Measurements from ENCODE around the gene FNDC11. TPM values are rescaled to one million over a fixed set of nuclear protein-coding genes. Genes with fewer than 3 reads are reported as not detected.

The FNDC11 gene
- total and polyA plus RNA-seq, 2 of the 13 experiments (the other 11 are each of a cell fraction or from before 2014, with no cell fraction given): 0.07 TPM; not detected in 1

- TF ChIP-seq PATZ1 (CRISPR knock-in tag; IDR thresholded peaks at IDR 0.05): 0 out of 2 replicates have a peak, but pooled peaks have one; percentile 52
- TF ChIP-seq KDM2A (CRISPR knock-in tag; IDR thresholded peaks at IDR 0.05; ENCODE audit: borderline replicate concordance, low read depth): no peak; the same call in 1 of the 2 replicates
- TF ChIP-seq HOXA3 (CRISPR knock-in tag; IDR thresholded peaks at IDR 0.05): 0 out of 2 replicates have a peak, but pooled peaks have one; percentile 10
Observed at GRCh38 chr20:63553251-63553932, 567 bp upstream of the FNDC11 start (continued).

- in situ Hi-C loops (cut with HindIII; ENCODE audit: extremely low pct_ligation_motif_present, low pct_unique_long_range_greater_than_20kb): no loop called here
- 52% methylated on average over 29 of the region's 38 CpGs for WGBS (ENCODE audit: low lambda C conversion rate)
- no peak overlapping the region for H2AFZ ChIP-seq (ENCODE audit: low read length)
- no peaks in the 10 kb centered on the region for H3K9me3 ChIP-seq (ENCODE audit: low read length)
- intact Hi-C loops (cut with micrococcal nuclease; ENCODE audit: unreplicated experiment): no loop called here
- H3K4me2 ChIP-seq (ENCODE audit: low read depth, low read length): peak overlapping the region; percentile 3; the same call in 1 of the 2 replicates
- H3K4me3 ChIP-seq (replicated peaks in 1 of 3; ENCODE audit: insufficient read depth in 1 of 3, low read depth in 2 of 3, low read length in 3 of 3): peak overlapping the region in 1 of 3 experiments; percentile 65; a peak in 1 of 6 replicates
- DNase-seq (ENCODE audit: low spot score) (no peak), FAIRE-seq (no peak), ATAC-seq (peak; percentile 9)
- H3K4me1 ChIP-seq (ENCODE audit: insufficient read depth, low read length): peaks cover 34% of the 10 kb centered on the region
- no peaks in the 10 kb centered on the region for H3K79me2 ChIP-seq (ENCODE audit: insufficient read depth, low read length)
- H3K36me3 ChIP-seq (replicated peaks in 1 of 2; ENCODE audit: control insufficient read depth in 1 of 2, insufficient read depth in 2 of 2, low read length in 2 of 2): no peaks in the 10 kb centered on the region; a peak in 1 of 5 replicates
- no peak overlapping the region for H3K27ac ChIP-seq (ENCODE audit: extremely low read length, insufficient read depth, low read length)
- no peak overlapping the region for H3K9ac ChIP-seq (ENCODE audit: insufficient read depth, low read depth, low read length)
- H4K20me1 ChIP-seq (ENCODE audit: insufficient read depth, low read length): no peaks in the 10 kb centered on the region
- CTCF ChIA-PET (ENCODE audit: low intra/inter-chr PET ratio, low total read pairs): no interaction called here
- H3K27me3 ChIP-seq (ENCODE audit: control insufficient read depth in 1 of 2, insufficient read depth in 2 of 2, low read length in 2 of 2): peaks cover 10 to 29% of the 10 kb centered on the region in 2 experiments; a peak in 4 of 5 replicates
- no TSS peak for BruUV-seq (replicated peaks)
- POLR2A ChIA-PET: interaction anchor here (1.2 to 1.9 kb wide), 4 partner anchors 10 to 19 kb away, joined by 3 to 5 read pairs (median 4); partner anchors contain the start of gene HELZ2
- no peak for TF ChIP-seq ZNF281 (CRISPR knock-in tag; IDR thresholded peaks at IDR 0.05; ENCODE audit: borderline replicate concordance)
- TF ChIP-seq MAFG (CRISPR knock-in tag; IDR thresholded peaks at IDR 0.05): no peak
- no peak for TF ChIP-seq ZHX2 (IDR thresholded peaks at IDR 0.05; ENCODE audit: low read depth)
- no peak for TF ChIP-seq ZHX2 (CRISPR knock-in tag; IDR thresholded peaks at IDR 0.05; ENCODE audit: borderline replicate concordance)
- 0 out of 2 replicates have a peak, but pooled peaks have one; percentile 26 for TF ChIP-seq HNRNPL (IDR thresholded peaks at IDR 0.05; ENCODE audit: low read depth, low read length)
Observed at GRCh38 chr20:63554361-63555278, 661 bp downstream of the FNDC11 start.

All from HepG2 (cell line).